Ammon's horn (tissue), 1 donor: ENCODE results near the gene SLC4A8.

Experiments
- DNase-seq: peaks from one replicate; pipeline ENCODE4 v3.0.0-alpha.2; 2016; ENCODE audit warnings: low spot score

SLC4A8 gene

GRCh38 chr12:51424662-51425539, at the start of gene SLC4A8:
Gene SLC4A8 (plus strand): TSS chr12:51424831. CDS start chr12:51424988, 157 bp downstream.
- DNase-seq: peak; percentile 97

- DNase-seq: no peak
Measured at GRCh38 chr12:51374856-51375255, 49.8 kb upstream of the SLC4A8 start.

GRCh38 chr12:51377099-51377984, 47.3 kb upstream of the SLC4A8 start:
- DNase-seq: peak; percentile 53

- no peak for DNase-seq
Measured at GRCh38 chr12:51378749-51379148, 45.9 kb upstream of the SLC4A8 start.

- DNase-seq: no peak
Measured at GRCh38 chr12:51379571-51379970, 45.1 kb upstream of the SLC4A8 start.

GRCh38 chr12:51381226-51382079, 43.2 kb upstream of the SLC4A8 start:
- DNase-seq: no peak

- no peak for DNase-seq
Measured at GRCh38 chr12:51382173-51382572, 42.5 kb upstream of the SLC4A8 start.

- no peak for DNase-seq
Measured at GRCh38 chr12:51383269-51383905, 41.2 kb upstream of the SLC4A8 start.

GRCh38 chr12:51386351-51386750, 38.3 kb upstream of the SLC4A8 start:
- no peak for DNase-seq

- peak; percentile 66 for DNase-seq
Measured at GRCh38 chr12:51388069-51388799, 36.4 kb upstream of the SLC4A8 start.

GRCh38 chr12:51388846-51389245, 35.8 kb upstream of the SLC4A8 start:
- peak; percentile 60 for DNase-seq

- no peak for DNase-seq
Measured at GRCh38 chr12:51389302-51389999, 35.2 kb upstream of the SLC4A8 start.

- DNase-seq: no peak
Measured at GRCh38 chr12:51390457-51390856, 34.2 kb upstream of the SLC4A8 start.

GRCh38 chr12:51390891-51391282, 33.7 kb upstream of the SLC4A8 start:
- peak; percentile 48 for DNase-seq

GRCh38 chr12:51391283-51392123, 33.1 kb upstream of the SLC4A8 start, which contains the start of gene GALNT6:
Gene GALNT6 (minus strand): TSS chr12:51391406. CDS start chr12:51379781, 11,625 bp downstream.
- peak; percentile 43 for DNase-seq

GRCh38 chr12:51392556-51393237, 31.9 kb upstream of the SLC4A8 start:
- DNase-seq: no peak

GRCh38 chr12:51393676-51394545, 30.7 kb upstream of the SLC4A8 start:
- no peak for DNase-seq
